Measurements from ENCODE around the gene CA7. TPM values are rescaled to one million over a fixed set of nuclear protein-coding genes. Genes with fewer than 3 reads are reported as not detected.

Gene CA7
- total RNA-seq, 1 experiment from 2014 or later = not detected

DNA sequence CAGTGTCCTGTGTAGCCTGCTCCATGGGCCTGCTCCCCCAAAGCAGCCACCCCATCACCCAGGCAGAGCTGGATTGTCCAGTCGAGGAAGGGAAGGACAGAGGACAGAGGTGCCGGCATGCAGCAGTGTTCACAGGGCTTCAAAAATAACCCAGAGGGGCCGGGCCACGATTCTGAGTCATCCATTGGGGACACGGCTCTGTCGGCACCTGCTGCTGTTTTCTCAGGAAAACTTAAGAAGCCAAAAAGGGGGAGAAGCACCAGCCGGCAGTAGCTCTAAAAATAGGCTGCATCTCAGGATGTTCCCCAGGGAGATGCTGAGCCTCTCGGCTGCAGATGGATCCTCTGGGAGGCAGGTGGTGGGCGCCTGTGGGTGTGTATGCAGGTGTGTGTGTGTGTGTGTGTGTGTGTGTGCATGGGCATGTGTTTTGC lies 1.6 kb downstream of the CA7 start:
- DNase-seq = no peak
- no peak for TF ChIP-seq CTCF (IDR thresholded peaks at IDR 0.05; ENCODE audit: unreplicated experiment)
- CTCF ChIA-PET = interaction anchor here (1.1 to 1.2 kb wide), 3 partner anchors 22 to 60 kb away, joined by 3 to 10 read pairs (median 8); no protein-coding TSS in a partner anchor
- Mint-ChIP-seq H3K27me3 (ENCODE audit: unreplicated experiment) (peaks cover 76% of the 10 kb centered on the region), H3K9me3 (ENCODE audit: low read depth, unreplicated experiment) (no peaks in the 10 kb centered on the region), H3K4me1 (ENCODE audit: low read depth, unreplicated experiment) (peaks cover 8% of the 10 kb centered on the region), H3K36me3 (ENCODE audit: insufficient read depth, unreplicated experiment) (no peaks in the 10 kb centered on the region), H3K4me3 (ENCODE audit: low read depth, unreplicated experiment) (no peak overlapping the region), H3K27ac (ENCODE audit: unreplicated experiment) (no peak overlapping the region)
- BruUV-seq (replicated peaks) = no TSS peak
- intact Hi-C loops (cut with micrococcal nuclease; ENCODE audit: unreplicated experiment) = no loop called here

GRCh38 chr16:66846266-66846665 lies 2.1 kb downstream of the CA7 start:
- Mint-ChIP-seq H3K4me3 (ENCODE audit: low read depth, unreplicated experiment) (no peak overlapping the region), H3K36me3 (ENCODE audit: insufficient read depth, unreplicated experiment) (no peaks in the 10 kb centered on the region), H3K27ac (ENCODE audit: unreplicated experiment) (no peak overlapping the region), H3K27me3 (ENCODE audit: unreplicated experiment) (peaks cover 81% of the 10 kb centered on the region), H3K4me1 (ENCODE audit: low read depth, unreplicated experiment) (peaks cover 8% of the 10 kb centered on the region), H3K9me3 (ENCODE audit: low read depth, unreplicated experiment) (no peaks in the 10 kb centered on the region)
- TF ChIP-seq CTCF (IDR thresholded peaks at IDR 0.05; ENCODE audit: unreplicated experiment) = no peak
- CTCF ChIA-PET = interaction anchor here (1.1 kb wide), 1 partner anchor 23 kb away, joined by 10 read pairs; no protein-coding TSS in a partner anchor
- no peak for DNase-seq
- intact Hi-C loops (cut with micrococcal nuclease; ENCODE audit: unreplicated experiment) = no loop called here
- no TSS peak for BruUV-seq (replicated peaks)

DNA sequence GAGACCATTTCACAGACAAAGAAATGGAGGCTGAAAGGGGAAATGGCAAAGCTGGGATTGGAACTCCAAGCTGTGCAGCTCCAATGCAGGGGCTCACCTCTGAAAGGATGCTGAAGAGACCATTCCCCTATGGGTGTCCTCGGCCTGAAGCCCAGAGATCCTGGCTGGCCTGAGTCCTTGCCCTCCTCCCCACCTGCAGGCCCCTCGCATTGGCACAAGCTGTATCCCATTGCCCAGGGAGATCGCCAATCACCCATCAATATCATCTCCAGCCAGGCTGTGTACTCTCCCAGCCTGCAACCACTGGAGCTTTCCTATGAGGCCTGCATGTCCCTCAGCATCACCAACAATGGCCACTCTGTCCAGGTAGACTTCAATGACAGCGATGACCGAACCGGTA lies 2.6 kb downstream of the CA7 start:
- DNase-seq = no peak
- no peaks in the 10 kb centered on the region for H3K36me3 Mint-ChIP-seq (ENCODE audit: insufficient read depth, unreplicated experiment)
- no peak for TF ChIP-seq CTCF (IDR thresholded peaks at IDR 0.05; ENCODE audit: unreplicated experiment)
- H3K27me3 Mint-ChIP-seq (ENCODE audit: unreplicated experiment) = peaks cover 86% of the 10 kb centered on the region
- peaks cover 8% of the 10 kb centered on the region for H3K4me1 Mint-ChIP-seq (ENCODE audit: low read depth, unreplicated experiment)
- no peaks in the 10 kb centered on the region for H3K9me3 Mint-ChIP-seq (ENCODE audit: low read depth, unreplicated experiment)
- no peak overlapping the region for H3K27ac Mint-ChIP-seq (ENCODE audit: unreplicated experiment)
- no TSS peak for BruUV-seq (replicated peaks)
- no peak overlapping the region for H3K4me3 Mint-ChIP-seq (ENCODE audit: low read depth, unreplicated experiment)
- intact Hi-C loops (cut with micrococcal nuclease; ENCODE audit: unreplicated experiment) = no loop called here
- CTCF ChIA-PET = no interaction called here

GRCh38 chr16:66847533-66848067 lies 3.4 kb downstream of the CA7 start:
- H3K27ac Mint-ChIP-seq (ENCODE audit: unreplicated experiment) = no peak overlapping the region
- peaks cover 86% of the 10 kb centered on the region for H3K27me3 Mint-ChIP-seq (ENCODE audit: unreplicated experiment)
- no peaks in the 10 kb centered on the region for H3K9me3 Mint-ChIP-seq (ENCODE audit: low read depth, unreplicated experiment)
- H3K4me1 Mint-ChIP-seq (ENCODE audit: low read depth, unreplicated experiment) = peaks cover 8% of the 10 kb centered on the region
- TF ChIP-seq CTCF (IDR thresholded peaks at IDR 0.05; ENCODE audit: unreplicated experiment) = no peak
- intact Hi-C loops (cut with micrococcal nuclease; ENCODE audit: unreplicated experiment) = no loop called here
- no TSS peak for BruUV-seq (replicated peaks)
- CTCF ChIA-PET = interaction anchor here (1.1 kb wide), 1 partner anchor 20 kb away, joined by 4 read pairs; no protein-coding TSS in a partner anchor
- no peak for DNase-seq
- H3K36me3 Mint-ChIP-seq (ENCODE audit: insufficient read depth, unreplicated experiment) = no peaks in the 10 kb centered on the region
- H3K4me3 Mint-ChIP-seq (ENCODE audit: low read depth, unreplicated experiment) = no peak overlapping the region
